ENCODE results near the gene EIF4EBP2. TPM values are rescaled to one million over a fixed set of nuclear protein-coding genes. Genes with fewer than 3 reads are reported as not detected.

The EIF4EBP2 gene
- total and polyA plus RNA-seq, 2 of the 13 experiments (the other 11 are each of a cell fraction or from before 2014, with no cell fraction given): 16.9 to 22.0 TPM

DNA sequence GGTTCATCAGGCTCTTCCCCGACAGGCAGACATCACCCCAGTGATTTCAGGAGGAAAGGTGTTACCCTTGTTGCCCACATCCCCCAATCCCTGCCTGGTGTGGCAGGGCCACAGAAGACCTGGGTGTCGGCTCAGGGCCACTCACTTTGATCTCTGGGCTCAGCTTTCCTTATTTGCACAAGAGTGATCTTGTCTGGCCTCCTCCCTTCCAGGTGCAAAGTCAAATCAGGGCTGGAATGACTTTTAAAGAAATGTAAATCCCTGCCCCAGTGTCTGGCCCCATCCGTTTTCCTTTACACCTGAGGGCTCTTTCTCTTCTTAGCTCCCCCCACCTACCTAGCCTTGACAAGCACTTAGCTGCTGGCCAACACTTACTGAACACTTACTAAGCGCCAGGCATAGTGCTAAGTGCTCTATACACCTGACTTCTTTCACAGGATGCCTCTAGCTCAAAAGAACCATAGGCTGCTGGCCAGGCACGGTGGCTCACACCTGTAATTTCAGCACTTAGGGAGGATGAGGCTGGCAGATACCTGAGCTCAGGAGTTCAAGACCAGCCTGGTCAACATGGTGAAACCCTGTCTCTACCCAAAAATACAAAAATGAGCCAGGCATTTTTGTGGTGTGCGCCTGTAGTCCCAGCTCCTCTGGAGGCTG is 38.5 kb downstream of the EIF4EBP2 start (continued):
- TF ChIP-seq, protein P1, sequence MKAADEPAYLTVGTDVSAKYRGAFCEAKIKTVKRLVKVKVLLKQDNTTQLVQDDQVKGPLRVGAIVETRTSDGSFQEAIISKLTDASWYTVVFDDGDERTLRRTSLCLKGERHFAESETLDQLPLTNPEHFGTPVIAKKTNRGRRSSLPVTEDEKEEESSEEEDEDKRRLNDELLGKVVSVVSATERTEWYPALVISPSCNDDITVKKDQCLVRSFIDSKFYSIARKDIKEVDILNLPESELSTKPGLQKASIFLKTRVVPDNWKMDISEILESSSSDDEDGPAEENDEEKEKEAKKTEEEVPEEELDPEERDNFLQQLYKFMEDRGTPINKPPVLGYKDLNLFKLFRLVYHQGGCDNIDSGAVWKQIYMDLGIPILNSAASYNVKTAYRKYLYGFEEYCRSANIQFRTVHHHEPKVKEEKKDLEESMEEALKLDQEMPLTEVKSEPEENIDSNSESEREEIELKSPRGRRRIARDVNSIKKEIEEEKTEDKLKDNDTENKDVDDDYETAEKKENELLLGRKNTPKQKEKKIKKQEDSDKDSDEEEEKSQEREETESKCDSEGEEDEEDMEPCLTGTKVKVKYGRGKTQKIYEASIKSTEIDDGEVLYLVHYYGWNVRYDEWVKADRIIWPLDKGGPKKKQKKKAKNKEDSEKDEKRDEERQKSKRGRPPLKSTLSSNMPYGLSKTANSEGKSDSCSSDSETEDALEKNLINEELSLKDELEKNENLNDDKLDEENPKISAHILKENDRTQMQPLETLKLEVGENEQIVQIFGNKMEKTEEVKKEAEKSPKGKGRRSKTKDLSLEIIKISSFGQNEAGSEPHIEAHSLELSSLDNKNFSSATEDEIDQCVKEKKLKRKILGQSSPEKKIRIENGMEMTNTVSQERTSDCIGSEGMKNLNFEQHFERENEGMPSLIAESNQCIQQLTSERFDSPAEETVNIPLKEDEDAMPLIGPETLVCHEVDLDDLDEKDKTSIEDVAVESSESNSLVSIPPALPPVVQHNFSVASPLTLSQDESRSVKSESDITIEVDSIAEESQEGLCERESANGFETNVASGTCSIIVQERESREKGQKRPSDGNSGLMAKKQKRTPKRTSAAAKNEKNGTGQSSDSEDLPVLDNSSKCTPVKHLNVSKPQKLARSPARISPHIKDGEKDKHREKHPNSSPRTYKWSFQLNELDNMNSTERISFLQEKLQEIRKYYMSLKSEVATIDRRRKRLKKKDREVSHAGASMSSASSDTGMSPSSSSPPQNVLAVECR (CRISPR knock-in tag; IDR thresholded peaks at IDR 0.05; ENCODE audit: borderline replicate concordance): peak; percentile 37; the same call in 1 of the 2 replicates
- peak; percentile 83 for TF ChIP-seq RARA (CRISPR knock-in tag; IDR thresholded peaks at IDR 0.05)
- TF ChIP-seq, protein P2, sequence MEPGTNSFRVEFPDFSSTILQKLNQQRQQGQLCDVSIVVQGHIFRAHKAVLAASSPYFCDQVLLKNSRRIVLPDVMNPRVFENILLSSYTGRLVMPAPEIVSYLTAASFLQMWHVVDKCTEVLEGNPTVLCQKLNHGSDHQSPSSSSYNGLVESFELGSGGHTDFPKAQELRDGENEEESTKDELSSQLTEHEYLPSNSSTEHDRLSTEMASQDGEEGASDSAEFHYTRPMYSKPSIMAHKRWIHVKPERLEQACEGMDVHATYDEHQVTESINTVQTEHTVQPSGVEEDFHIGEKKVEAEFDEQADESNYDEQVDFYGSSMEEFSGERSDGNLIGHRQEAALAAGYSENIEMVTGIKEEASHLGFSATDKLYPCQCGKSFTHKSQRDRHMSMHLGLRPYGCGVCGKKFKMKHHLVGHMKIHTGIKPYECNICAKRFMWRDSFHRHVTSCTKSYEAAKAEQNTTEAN (CRISPR knock-in tag; conservative IDR thresholded peaks at IDR 0.05): no peak
- no peak for TF ChIP-seq HMGXB4 (CRISPR knock-in tag; IDR thresholded peaks at IDR 0.05; ENCODE audit: borderline replicate concordance in 1 of 2, low read depth in 1 of 2)
- TF ChIP-seq YY1 (IDR thresholded peaks at IDR 0.05; ENCODE audit: insufficient read depth, insufficient replicate concordance, low read depth, low read length): no peak
- TF ChIP-seq NR2F6 (IDR thresholded peaks at IDR 0.05): peak; percentile 59; the same call in 1 of the 2 replicates
- 0 out of 2 replicates have a peak, but pooled peaks have one; percentile 17 for TF ChIP-seq NR2F6 (CRISPR knock-in tag; IDR thresholded peaks at IDR 0.05)
- no peak for TF ChIP-seq MATR3 (CRISPR knock-in tag; IDR thresholded peaks at IDR 0.05)
- peak; percentile 45; the same call in 1 of the 2 replicates for TF ChIP-seq KDM6A (CRISPR knock-in tag; IDR thresholded peaks at IDR 0.05; ENCODE audit: low read depth)
- TF ChIP-seq, protein P3, sequence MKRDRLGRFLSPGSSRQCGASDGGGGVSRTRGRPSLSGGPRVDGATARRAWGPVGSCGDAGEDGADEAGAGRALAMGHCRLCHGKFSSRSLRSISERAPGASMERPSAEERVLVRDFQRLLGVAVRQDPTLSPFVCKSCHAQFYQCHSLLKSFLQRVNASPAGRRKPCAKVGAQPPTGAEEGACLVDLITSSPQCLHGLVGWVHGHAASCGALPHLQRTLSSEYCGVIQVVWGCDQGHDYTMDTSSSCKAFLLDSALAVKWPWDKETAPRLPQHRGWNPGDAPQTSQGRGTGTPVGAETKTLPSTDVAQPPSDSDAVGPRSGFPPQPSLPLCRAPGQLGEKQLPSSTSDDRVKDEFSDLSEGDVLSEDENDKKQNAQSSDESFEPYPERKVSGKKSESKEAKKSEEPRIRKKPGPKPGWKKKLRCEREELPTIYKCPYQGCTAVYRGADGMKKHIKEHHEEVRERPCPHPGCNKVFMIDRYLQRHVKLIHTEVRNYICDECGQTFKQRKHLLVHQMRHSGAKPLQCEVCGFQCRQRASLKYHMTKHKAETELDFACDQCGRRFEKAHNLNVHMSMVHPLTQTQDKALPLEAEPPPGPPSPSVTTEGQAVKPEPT (CRISPR knock-in tag; IDR thresholded peaks at IDR 0.05; ENCODE audit: low read depth): no peak
- TF ChIP-seq RFX1 (IDR thresholded peaks at IDR 0.05): no peak
- TF ChIP-seq GATAD1 (CRISPR knock-in tag; IDR thresholded peaks at IDR 0.05): no peak
- TF ChIP-seq, protein P4, sequence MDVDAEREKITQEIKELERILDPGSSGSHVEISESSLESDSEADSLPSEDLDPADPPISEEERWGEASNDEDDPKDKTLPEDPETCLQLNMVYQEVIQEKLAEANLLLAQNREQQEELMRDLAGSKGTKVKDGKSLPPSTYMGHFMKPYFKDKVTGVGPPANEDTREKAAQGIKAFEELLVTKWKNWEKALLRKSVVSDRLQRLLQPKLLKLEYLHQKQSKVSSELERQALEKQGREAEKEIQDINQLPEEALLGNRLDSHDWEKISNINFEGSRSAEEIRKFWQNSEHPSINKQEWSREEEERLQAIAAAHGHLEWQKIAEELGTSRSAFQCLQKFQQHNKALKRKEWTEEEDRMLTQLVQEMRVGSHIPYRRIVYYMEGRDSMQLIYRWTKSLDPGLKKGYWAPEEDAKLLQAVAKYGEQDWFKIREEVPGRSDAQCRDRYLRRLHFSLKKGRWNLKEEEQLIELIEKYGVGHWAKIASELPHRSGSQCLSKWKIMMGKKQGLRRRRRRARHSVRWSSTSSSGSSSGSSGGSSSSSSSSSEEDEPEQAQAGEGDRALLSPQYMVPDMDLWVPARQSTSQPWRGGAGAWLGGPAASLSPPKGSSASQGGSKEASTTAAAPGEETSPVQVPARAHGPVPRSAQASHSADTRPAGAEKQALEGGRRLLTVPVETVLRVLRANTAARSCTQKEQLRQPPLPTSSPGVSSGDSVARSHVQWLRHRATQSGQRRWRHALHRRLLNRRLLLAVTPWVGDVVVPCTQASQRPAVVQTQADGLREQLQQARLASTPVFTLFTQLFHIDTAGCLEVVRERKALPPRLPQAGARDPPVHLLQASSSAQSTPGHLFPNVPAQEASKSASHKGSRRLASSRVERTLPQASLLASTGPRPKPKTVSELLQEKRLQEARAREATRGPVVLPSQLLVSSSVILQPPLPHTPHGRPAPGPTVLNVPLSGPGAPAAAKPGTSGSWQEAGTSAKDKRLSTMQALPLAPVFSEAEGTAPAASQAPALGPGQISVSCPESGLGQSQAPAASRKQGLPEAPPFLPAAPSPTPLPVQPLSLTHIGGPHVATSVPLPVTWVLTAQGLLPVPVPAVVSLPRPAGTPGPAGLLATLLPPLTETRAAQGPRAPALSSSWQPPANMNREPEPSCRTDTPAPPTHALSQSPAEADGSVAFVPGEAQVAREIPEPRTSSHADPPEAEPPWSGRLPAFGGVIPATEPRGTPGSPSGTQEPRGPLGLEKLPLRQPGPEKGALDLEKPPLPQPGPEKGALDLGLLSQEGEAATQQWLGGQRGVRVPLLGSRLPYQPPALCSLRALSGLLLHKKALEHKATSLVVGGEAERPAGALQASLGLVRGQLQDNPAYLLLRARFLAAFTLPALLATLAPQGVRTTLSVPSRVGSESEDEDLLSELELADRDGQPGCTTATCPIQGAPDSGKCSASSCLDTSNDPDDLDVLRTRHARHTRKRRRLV (CRISPR knock-in tag; IDR thresholded peaks at IDR 0.05): no peak
